ENCODE results near the gene ANTKMT. TPM values are rescaled to one million over a fixed set of nuclear protein-coding genes. Genes with fewer than 3 reads are reported as not detected.

ANTKMT gene
- total RNA-seq, 4 donors from 2014 or later: 6.2 to 21.1 (median 19.1) TPM

DNA sequence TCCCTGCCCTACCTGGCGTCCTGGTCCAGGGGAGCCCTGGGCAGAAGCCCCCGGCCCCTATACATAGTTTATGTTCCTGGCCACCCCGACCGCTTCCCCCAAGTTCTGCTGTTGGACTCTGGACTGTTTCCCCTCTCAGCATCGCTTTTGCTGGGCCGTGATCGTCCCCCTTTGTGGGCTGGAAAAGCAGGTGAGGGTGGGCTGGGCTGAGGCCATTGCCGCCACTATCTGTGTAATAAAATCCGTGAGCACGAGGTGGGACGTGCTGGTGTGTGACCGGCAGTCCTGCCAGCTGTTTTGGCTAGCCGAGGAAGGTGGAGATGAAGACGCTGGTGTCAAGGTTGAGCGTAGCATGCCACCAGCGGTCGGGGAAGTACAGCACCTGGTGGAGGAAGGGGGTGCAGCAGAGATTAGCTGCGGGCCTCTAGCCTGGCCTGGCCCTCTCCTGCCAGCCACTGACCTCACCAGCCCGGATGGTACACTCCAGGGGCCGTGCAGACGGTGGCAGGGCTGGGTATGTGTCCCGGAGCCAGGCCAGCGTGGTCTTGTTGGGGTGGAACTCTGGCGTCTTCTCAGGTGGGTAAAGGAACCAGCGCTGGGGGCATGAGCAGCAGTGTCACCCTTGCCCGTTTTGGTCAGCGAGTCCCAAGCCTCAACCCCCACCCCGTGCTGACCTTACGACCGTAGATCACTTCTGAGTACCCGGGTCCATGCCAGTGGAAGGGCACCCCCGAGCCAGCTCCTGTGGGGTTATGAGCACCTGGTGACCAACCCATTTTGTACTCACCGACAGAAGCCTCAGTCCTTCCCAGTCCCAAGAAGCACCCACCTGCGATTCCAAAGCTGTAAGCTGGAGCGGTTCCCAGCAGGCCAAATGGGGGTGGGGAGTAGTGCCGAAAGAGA, 38.2 kb upstream of the ANTKMT start:
- no peak overlapping the region for H3K27ac ChIP-seq
- H3K27me3 ChIP-seq: no peaks in the 10 kb centered on the region
- H3K36me3 ChIP-seq: no peaks in the 10 kb centered on the region
- peaks cover 0 to 29% of the 10 kb centered on the region in 2 donors for H3K4me1 ChIP-seq
- intact Hi-C loops (cut with DNase I; ENCODE audit: low total_unique reads): no loop called here
- DNase-seq: no peak
- H3K4me3 ChIP-seq: no peak overlapping the region
- H3K9me3 ChIP-seq: no peaks in the 10 kb centered on the region
- no peak for TF ChIP-seq POLR2A (IDR thresholded peaks at IDR 0.05)
- TF ChIP-seq, protein P1, sequence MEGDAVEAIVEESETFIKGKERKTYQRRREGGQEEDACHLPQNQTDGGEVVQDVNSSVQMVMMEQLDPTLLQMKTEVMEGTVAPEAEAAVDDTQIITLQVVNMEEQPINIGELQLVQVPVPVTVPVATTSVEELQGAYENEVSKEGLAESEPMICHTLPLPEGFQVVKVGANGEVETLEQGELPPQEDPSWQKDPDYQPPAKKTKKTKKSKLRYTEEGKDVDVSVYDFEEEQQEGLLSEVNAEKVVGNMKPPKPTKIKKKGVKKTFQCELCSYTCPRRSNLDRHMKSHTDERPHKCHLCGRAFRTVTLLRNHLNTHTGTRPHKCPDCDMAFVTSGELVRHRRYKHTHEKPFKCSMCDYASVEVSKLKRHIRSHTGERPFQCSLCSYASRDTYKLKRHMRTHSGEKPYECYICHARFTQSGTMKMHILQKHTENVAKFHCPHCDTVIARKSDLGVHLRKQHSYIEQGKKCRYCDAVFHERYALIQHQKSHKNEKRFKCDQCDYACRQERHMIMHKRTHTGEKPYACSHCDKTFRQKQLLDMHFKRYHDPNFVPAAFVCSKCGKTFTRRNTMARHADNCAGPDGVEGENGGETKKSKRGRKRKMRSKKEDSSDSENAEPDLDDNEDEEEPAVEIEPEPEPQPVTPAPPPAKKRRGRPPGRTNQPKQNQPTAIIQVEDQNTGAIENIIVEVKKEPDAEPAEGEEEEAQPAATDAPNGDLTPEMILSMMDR (IDR thresholded peaks at IDR 0.05): no peak

DNA sequence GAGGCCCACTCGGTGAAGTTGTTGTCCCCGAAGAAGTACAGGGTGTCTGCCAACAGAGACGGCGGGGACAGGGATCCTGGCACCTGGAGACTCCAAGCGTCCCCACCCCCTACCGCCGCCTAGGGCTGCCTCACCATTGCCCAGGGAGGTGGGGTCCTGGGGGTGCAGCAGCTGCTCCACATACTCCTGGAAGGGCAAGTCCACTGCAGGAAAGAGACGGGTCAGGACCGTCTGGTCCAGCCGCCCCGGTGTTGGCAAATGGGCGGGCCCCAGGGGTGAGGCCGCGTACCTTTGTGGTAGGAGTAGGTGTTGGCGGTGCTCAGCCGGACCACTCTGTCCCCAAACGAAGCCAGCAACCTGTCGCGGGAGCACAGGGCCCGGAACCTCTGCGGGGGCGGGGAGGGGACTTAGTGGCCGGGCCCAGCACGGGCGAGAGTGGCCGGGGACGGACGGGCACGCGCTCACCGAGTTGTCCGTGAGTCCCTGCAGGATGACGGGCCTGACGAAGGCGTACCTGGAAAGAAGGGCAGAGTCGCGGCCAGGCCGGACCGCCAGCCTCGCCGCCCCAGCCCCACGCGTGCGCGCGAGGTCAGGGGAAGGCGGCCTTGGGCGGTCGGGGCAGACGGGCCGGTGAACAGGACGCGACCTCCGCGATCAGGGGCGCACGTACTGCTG, 37.4 kb upstream of the ANTKMT start:
- Histone ChIP-seq H3K9me3 (no peaks in the 10 kb centered on the region), H3K27ac (peak overlapping the region; percentile 34 to 70), H3K4me1 (peaks cover 0 to 30% of the 10 kb centered on the region in 2 donors), H3K4me3 (peak overlapping the region; percentile 46 to 48), H3K27me3 (no peaks in the 10 kb centered on the region), H3K36me3 (no peaks in the 10 kb centered on the region)
- intact Hi-C loops (cut with DNase I; ENCODE audit: low total_unique reads): no loop called here
- DNase-seq: peak in 1 of 2 donors; percentile 27
- no peak for TF ChIP-seq POLR2A (IDR thresholded peaks at IDR 0.05)
- TF ChIP-seq, protein P1 (IDR thresholded peaks at IDR 0.05): no peak

DNA sequence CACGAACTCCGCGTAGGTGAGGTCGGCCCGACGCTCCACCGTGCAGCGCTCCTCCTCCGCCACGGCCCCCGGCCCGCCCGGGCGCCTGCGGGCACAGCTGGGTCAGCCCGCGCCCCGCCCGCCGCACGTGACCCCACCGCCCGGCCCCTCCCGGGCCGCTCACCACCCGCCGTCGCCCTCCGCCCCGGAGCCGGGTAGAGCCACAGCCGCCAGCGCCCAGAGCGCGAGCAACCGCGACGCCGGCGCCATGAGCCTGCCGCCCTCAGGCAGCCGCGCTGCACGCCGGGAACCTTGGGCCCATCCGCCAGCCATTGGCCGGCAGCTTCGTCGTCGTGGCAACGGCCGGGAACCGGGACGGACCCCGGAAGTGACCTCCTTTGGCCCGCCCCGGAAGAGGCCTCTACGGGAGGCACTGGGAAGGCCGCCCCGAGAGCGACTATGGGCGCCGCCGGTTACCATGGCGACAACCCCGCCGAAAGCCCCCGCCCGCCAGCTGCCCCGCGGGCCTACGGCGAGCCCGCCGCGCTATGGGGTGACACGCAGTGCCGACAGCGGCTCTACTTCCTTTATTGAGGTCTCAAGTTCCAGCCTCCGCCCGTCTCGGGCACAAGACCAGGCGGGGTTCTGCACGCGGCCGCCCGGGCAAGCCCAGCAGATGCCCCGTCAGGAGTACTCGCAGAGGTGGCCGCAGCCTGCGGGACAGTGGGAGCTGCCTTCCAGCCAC, 36.7 kb upstream of the ANTKMT start, which contains the start of gene JMJD8:
TSS of gene JMJD8 (minus strand) at position 264 of the 724 bp plus-strand sequence. CDS start at position 249, 15 bp downstream.
- Histone ChIP-seq H3K4me3 (peak within 1 kb of the TSS; percentile 46 to 48), H3K4me1 (peaks cover 3 to 37% of the 10 kb centered on the region in 2 donors), H3K36me3 (no peaks in the 10 kb centered on the region), H3K27me3 (no peaks in the 10 kb centered on the region), H3K9me3 (no peaks in the 10 kb centered on the region), H3K27ac (peak within 1 kb of the TSS; percentile 34 to 70)
- peak; percentile 95 to 97 for DNase-seq
- intact Hi-C loops (cut with DNase I; ENCODE audit: low total_unique reads): no loop called here
- peak; percentile 32 to 49 for TF ChIP-seq POLR2A (IDR thresholded peaks at IDR 0.05)
- TF ChIP-seq, protein P1 (IDR thresholded peaks at IDR 0.05): peak in 1 of 4 experiments; percentile 30

DNA sequence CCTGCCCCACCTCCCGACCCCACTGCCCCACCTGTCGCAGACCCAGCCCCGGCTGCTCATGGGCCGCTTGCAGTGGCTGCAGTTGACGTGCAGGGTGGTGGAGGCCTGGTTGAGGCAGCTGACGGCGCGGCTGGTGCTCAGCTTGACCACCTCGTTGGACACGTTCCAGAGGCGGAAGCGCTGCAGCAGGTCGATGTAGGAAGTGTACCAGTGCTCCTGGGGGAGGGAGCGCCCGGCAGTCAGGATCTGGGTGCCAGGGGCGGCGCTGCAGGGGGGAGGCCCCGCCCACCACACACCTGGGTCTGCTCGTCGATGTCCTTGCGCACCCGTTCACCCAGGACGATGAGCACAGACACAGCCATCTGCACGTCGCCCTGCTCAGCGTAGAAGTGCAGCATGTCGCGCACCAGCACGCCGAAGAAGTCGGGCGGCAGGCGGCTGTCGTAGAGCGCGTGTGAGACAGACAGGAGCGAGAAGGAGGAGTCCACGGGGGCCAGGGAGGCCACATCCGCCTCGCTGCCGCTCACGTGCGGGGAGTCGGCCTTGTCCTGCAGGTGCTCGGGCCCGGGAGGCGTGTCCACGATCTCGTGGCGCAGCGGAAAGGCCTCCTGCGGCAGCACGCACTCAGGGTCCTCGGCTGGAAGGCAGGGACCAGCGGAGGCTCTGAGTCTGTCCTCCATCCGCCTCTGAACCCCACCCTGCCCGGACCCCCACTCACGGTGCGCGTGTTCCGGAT, 35.8 kb upstream of the ANTKMT start:
- no peaks in the 10 kb centered on the region for H3K27me3 ChIP-seq
- H3K27ac ChIP-seq: peak overlapping the region in 1 of 2 donors; percentile 70
- DNase-seq: peak in 1 of 2 donors; percentile 43
- H3K36me3 ChIP-seq: no peaks in the 10 kb centered on the region
- peaks cover 7 to 43% of the 10 kb centered on the region in 2 donors for H3K4me1 ChIP-seq
- intact Hi-C loops (cut with DNase I; ENCODE audit: low total_unique reads): no loop called here
- H3K9me3 ChIP-seq: no peaks in the 10 kb centered on the region
- TF ChIP-seq, protein P1 (IDR thresholded peaks at IDR 0.05): no peak
- no peak for TF ChIP-seq POLR2A (IDR thresholded peaks at IDR 0.05)
- peak overlapping the region; percentile 46 to 48 for H3K4me3 ChIP-seq
